Endothelial cell of umbilical vein (primary cell): ENCODE results near the gene TMEM109. TPM values are rescaled to one million over a fixed set of nuclear protein-coding genes. Genes with fewer than 3 reads are reported as not detected.

Source experiments
- BruUV-seq: library from RNA; stranded (reverse); fragments of 400-500 nt; replicated peaks from 2 replicates; lab custom pipeline; 2021; lab: Mats Ljungman, UMichigan
- CTCF ChIA-PET: fragments of 300-600, 350-600 bp; sonication (Branson Sonifier 250); formaldehyde crosslinking; loops from one replicate; lab custom pipeline; 2021; ENCODE audit warnings: antibody characterized with exemption, inconsistent platforms; lab: Charles Lee
- POLR2A ChIA-PET: fragments of 300-600, 350-600 bp; sonication (Branson Sonifier 250); formaldehyde crosslinking; loops from one replicate; lab custom pipeline; 2021; ENCODE audit warnings: antibody characterized with exemption, inconsistent platforms; lab: Charles Lee
- DNase-seq: peaks from one replicate; pipeline ENCODE4 v3.0.0-alpha.2; 2011; ENCODE audit warnings: low read depth, low spot score
- FAIRE-seq: peaks from 2 replicates; lab custom pipeline; 2011; peaks lifted over from hg19 to GRCh38; lab: Jason Lieb, UNC
- H2AFZ ChIP-seq: 2 replicates; pipeline ENCODE4 v1.6.0; 2012; ENCODE audit warnings: low read depth, low read length, control low read depth, inconsistent platforms
- H3K27ac ChIP-seq: 2 replicates; pipeline ENCODE4 v1.5.1; 2011; ENCODE audit warnings: low read depth, mild to moderate bottlenecking, control low read depth, low read length, moderate library complexity; ENCODE audit not compliant: insufficient read depth
- H3K27me3 ChIP-seq, 2 experiments: 2 replicates each; pipeline versions ENCODE4 v1.6.0 to v1.6.1; 2011; ENCODE audit warnings: low read length in 2 of 2, mixed read lengths in 1 of 2; ENCODE audit not compliant: control insufficient read depth in 2 of 2, insufficient read depth in 2 of 2
- H3K36me3 ChIP-seq, 2 experiments: 2 replicates in 1 of 2; 3 replicates in 1 of 2; pipeline ENCODE4 v1.5.1; 2011; ENCODE audit warnings: low read length in 2 of 2, mild to moderate bottlenecking in 1 of 2, moderate library complexity in 1 of 2; ENCODE audit not compliant: control insufficient read depth in 2 of 2, insufficient read depth in 2 of 2; ENCODE audit errors: extremely low read depth in 1 of 2
- H3K4me1 ChIP-seq: 3 replicates; pipeline ENCODE4 v1.5.1; 2011; ENCODE audit warnings: mild to moderate bottlenecking, low read length; ENCODE audit not compliant: control insufficient read depth, insufficient read depth; ENCODE audit errors: extremely low read depth
- H3K4me2 ChIP-seq: 2 replicates; pipeline ENCODE4 v1.6.1; 2011; ENCODE audit warnings: low read length, control low read depth, mixed read lengths; ENCODE audit not compliant: insufficient read depth
- H3K4me3 ChIP-seq, 3 experiments: fragments of 200-600 bp in 1 of 3; sonication (generic), shearing (Covaris generic) in 1 of 3; replicated peaks in 1 of 3; 2 replicates each; pipeline ENCODE4 v1.5.1; 2011 to 2016; ENCODE audit warnings: control low read depth in 3 of 3, low read length in 3 of 3, mild to moderate bottlenecking in 2 of 3, inconsistent platforms in 1 of 3, low read depth in 1 of 3, moderate library complexity in 1 of 3; ENCODE audit not compliant: insufficient read depth in 1 of 3
- H3K79me2 ChIP-seq: 2 replicates; pipeline ENCODE4 v1.6.0; 2012; ENCODE audit warnings: low read length, inconsistent platforms; ENCODE audit not compliant: control insufficient read depth, insufficient read depth
- H3K9ac ChIP-seq: replicated peaks from 2 replicates; pipeline ENCODE3; 2011; ENCODE audit warnings: low read length, control low read depth; ENCODE audit not compliant: insufficient read depth; ENCODE audit errors: extremely low read depth
- H3K9me1 ChIP-seq: replicated peaks from 3 replicates; pipeline ENCODE4 v1.6.0; 2011; ENCODE audit warnings: mild to moderate bottlenecking, low read length; ENCODE audit not compliant: control insufficient read depth, insufficient read depth; ENCODE audit errors: extremely low read depth
- H3K9me3 ChIP-seq: replicated peaks from 2 replicates; pipeline ENCODE4 v1.5.1; 2012; ENCODE audit warnings: low read length, inconsistent platforms; ENCODE audit not compliant: control insufficient read depth, insufficient read depth
- H4K20me1 ChIP-seq: replicated peaks from 2 replicates; pipeline ENCODE3; 2011; ENCODE audit warnings: mild to moderate bottlenecking, low read length; ENCODE audit not compliant: control insufficient read depth, insufficient read depth; ENCODE audit errors: extremely low read depth
- EZH2 ChIP-seq: IDR thresholded peaks from 2 replicates; pipeline ENCODE4 v1.6.1; 2012; ENCODE audit warnings: borderline replicate concordance, low read depth, mild to moderate bottlenecking, moderate library complexity, low read length, inconsistent platforms; ENCODE audit not compliant: severe bottlenecking
- FOS ChIP-seq: IDR thresholded peaks from 2 replicates; pipeline ENCODE4 v1.6.1; 2011; ENCODE audit warnings: mild to moderate bottlenecking, low read length, moderate library complexity, borderline replicate concordance; ENCODE audit not compliant: insufficient read depth
- GATA2 ChIP-seq: IDR thresholded peaks from 2 replicates; pipeline ENCODE4 v1.7.0; 2011; ENCODE audit warnings: low read depth, mild to moderate bottlenecking, moderate library complexity, mixed read lengths, low read length; ENCODE audit not compliant: insufficient read length, insufficient read depth
- JUN ChIP-seq: IDR thresholded peaks from 2 replicates; pipeline ENCODE4 v1.6.1; 2011; ENCODE audit warnings: borderline replicate concordance, low read depth; ENCODE audit not compliant: insufficient read length, insufficient read depth
- MYC ChIP-seq: IDR thresholded peaks from one replicate; pipeline ENCODE4 v1.6.1; 2011; ENCODE audit warnings: mild to moderate bottlenecking, low read depth, low read length
- POLR2A ChIP-seq: IDR thresholded peaks from 2 replicates; pipeline ENCODE4 v1.6.1; 2012; ENCODE audit warnings: low read depth, mild to moderate bottlenecking, control low read depth, low read length
- POLR2AphosphoS5 ChIP-seq: IDR thresholded peaks from 2 replicates; pipeline ENCODE4 v1.6.1; 2012; ENCODE audit warnings: low read depth, mild to moderate bottlenecking, control low read depth, low read length, moderate library complexity; ENCODE audit not compliant: insufficient read depth
- dilution Hi-C: fragments of 300-500 bp; cut with MboI; formaldehyde crosslinking; loops from one replicate; pipeline ENCODE4 v1.15.0; 2019; ENCODE audit warnings: low sequenced_read_pairs; ENCODE audit not compliant: extremely low pct_ligation_motif_present
- intact Hi-C: fragments of 100-400 bp; cut with micrococcal nuclease; formaldehyde crosslinking; loops from one replicate; pipeline ENCODE4 v1.10.0; 2022
- polyA plus RNA-seq, 4 experiments: library from polyadenylated mRNA; depleted of rRNA in 3 of 4; stranded (reverse) in 3 of 4; unstranded in 1 of 4; fragments of >200 nt; gene quantifications; 2 replicates each; pipeline versions ENCODE4 v1.2.1 to v1.2.3, GENCODE V29; 2011 to 2012; ENCODE audit warnings: missing spikeins in 1 of 4
- total RNA-seq: library from RNA; stranded (reverse); gene quantifications from 2 replicates; pipeline ENCODE4 v1.2.3, GENCODE V29; 2021
- TF ChIP-seq, protein P1 (sequence below): IDR thresholded peaks from 2 replicates; pipeline ENCODE4 v1.6.1; 2011; ENCODE audit not compliant: insufficient read depth, insufficient read length
- TF ChIP-seq, protein P2 (sequence below), 2 donors: IDR thresholded peaks; 1 replicate in 1 of 2; 2 replicates in 1 of 2; pipeline ENCODE4 v1.5.1; 2011; ENCODE audit warnings: low read length in 2 of 2, mild to moderate bottlenecking in 2 of 2, moderate library complexity in 2 of 2, control low read depth in 1 of 2, inconsistent platforms in 1 of 2, low read depth in 1 of 2; ENCODE audit not compliant: insufficient read depth in 1 of 2; ENCODE audit errors: extremely low read depth in 1 of 2

Gene TMEM109
- total and polyA plus RNA-seq, 2 donors (not counting 3 experiments of a cell fraction or from before 2014, with no cell fraction given), result 143 to 192 TPM

- Histone ChIP-seq H3K4me3 (peak within 1 kb of the TSS; percentile 77 to 89 (median 84)), H2AFZ (peak within 1 kb of the TSS; percentile 45), H3K9ac (peak within 1 kb of the TSS; percentile 93), H3K36me3 (peaks cover 14 to 18% of the 10 kb centered on the region in 2 experiments), H3K9me1 (no peaks in the 10 kb centered on the region), H4K20me1 (no peaks in the 10 kb centered on the region), H3K9me3 (no peaks in the 10 kb centered on the region), H3K4me1 (peaks cover 25% of the 10 kb centered on the region), H3K4me2 (peak within 1 kb of the TSS; percentile 81), H3K27me3 (peaks cover 0 to 6% of the 10 kb centered on the region in 2 experiments), H3K79me2 (peaks cover 41% of the 10 kb centered on the region), H3K27ac (peak within 1 kb of the TSS; percentile 86)
- TF ChIP-seq POLR2A, result peak; percentile 94
- TF ChIP-seq, protein P1, sequence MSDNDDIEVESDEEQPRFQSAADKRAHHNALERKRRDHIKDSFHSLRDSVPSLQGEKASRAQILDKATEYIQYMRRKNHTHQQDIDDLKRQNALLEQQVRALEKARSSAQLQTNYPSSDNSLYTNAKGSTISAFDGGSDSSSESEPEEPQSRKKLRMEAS, result peak; percentile 73
- no peak for TF ChIP-seq JUN
- no peak for TF ChIP-seq EZH2
- TF ChIP-seq MYC, result peak; percentile 79
- TF ChIP-seq, protein P2, sequence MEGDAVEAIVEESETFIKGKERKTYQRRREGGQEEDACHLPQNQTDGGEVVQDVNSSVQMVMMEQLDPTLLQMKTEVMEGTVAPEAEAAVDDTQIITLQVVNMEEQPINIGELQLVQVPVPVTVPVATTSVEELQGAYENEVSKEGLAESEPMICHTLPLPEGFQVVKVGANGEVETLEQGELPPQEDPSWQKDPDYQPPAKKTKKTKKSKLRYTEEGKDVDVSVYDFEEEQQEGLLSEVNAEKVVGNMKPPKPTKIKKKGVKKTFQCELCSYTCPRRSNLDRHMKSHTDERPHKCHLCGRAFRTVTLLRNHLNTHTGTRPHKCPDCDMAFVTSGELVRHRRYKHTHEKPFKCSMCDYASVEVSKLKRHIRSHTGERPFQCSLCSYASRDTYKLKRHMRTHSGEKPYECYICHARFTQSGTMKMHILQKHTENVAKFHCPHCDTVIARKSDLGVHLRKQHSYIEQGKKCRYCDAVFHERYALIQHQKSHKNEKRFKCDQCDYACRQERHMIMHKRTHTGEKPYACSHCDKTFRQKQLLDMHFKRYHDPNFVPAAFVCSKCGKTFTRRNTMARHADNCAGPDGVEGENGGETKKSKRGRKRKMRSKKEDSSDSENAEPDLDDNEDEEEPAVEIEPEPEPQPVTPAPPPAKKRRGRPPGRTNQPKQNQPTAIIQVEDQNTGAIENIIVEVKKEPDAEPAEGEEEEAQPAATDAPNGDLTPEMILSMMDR (IDR thresholded peaks at IDR 0.05; ENCODE audit: extremely low read depth in 1 of 2, insufficient read depth in 1 of 2, low read depth in 1 of 2, low read length in 2 of 2), result no peak
- peak; percentile 95 for TF ChIP-seq POLR2AphosphoS5
- TF ChIP-seq FOS, result no peak
- no peak for TF ChIP-seq GATA2
- dilution Hi-C loops, result no loop called here
- peak; percentile 99 for DNase-seq
- FAIRE-seq, result peak; percentile 100
- ChIA-PET CTCF (interaction anchor here (0.8 to 13.1 kb wide), 3 partner anchors 77 to 268 kb away, joined by 3 to 300 read pairs (median 4); no protein-coding TSS in a partner anchor), POLR2A (interaction anchor here (0.7 kb wide), 1 partner anchor 19 kb away, joined by 3 read pairs; no protein-coding TSS in a partner anchor)
- no TSS peak for BruUV-seq
- intact Hi-C loops, result loop anchor here (1.0 kb wide), 2 partner anchors 8 to 31 kb away; partner anchors contain the start of gene TMEM109
Measured at GRCh38 chr11:60906132-60906972, 7.6 kb upstream of the TMEM109 start, which contains the start of gene PRPF19. Gene PRPF19, minus strand, starts transcription at chr11:60906585. Its CDS starts 203 bp downstream, at chr11:60906382.
